ENCODE results near the gene NDUFB4.
A peak's percentile ranks its signal among the peaks of the same experiment; 100 is the strongest.

NDUFB4 gene

GRCh38 chr3:120596116-120596852, at the start of gene NDUFB4:
Gene NDUFB4 (plus strand): TSS chr3:120596336. CDS start chr3:120596360, 24 bp downstream.
- DNase-seq: peak; percentile 98

- DNase-seq: no peak
These were observed 45.6 kb upstream of the NDUFB4 start for GRCh38 chr3:120550546-120550945.

GRCh38 chr3:120552184-120553172, 43.7 kb upstream of the NDUFB4 start:
- DNase-seq: no peak

GRCh38 chr3:120554812-120555606, 41.1 kb upstream of the NDUFB4 start:
- no peak for DNase-seq

GRCh38 chr3:120555657-120556509, 40.3 kb upstream of the NDUFB4 start:
- DNase-seq: no peak

- no peak for DNase-seq
These were observed 39.0 kb upstream of the NDUFB4 start for GRCh38 chr3:120557115-120557514.

- peak; percentile 80 for DNase-seq
These were observed 37.3 kb upstream of the NDUFB4 start for GRCh38 chr3:120558771-120559241.

GRCh38 chr3:120559242-120560061, 36.7 kb upstream of the NDUFB4 start:
- peak; percentile 17 for DNase-seq

- no peak for DNase-seq
These were observed 35.6 kb upstream of the NDUFB4 start for GRCh38 chr3:120560304-120561250.

- peak; percentile 18 for DNase-seq
These were observed 34.7 kb upstream of the NDUFB4 start for GRCh38 chr3:120561251-120562045.

GRCh38 chr3:120563356-120564022, 32.6 kb upstream of the NDUFB4 start:
- no peak for DNase-seq

- DNase-seq: no peak
These were observed 29.7 kb upstream of the NDUFB4 start for GRCh38 chr3:120566243-120566975.

GRCh38 chr3:120567370-120568201, 28.6 kb upstream of the NDUFB4 start:
- DNase-seq: no peak

- no peak for DNase-seq
These were observed 28.0 kb upstream of the NDUFB4 start for GRCh38 chr3:120568202-120568531.

GRCh38 chr3:120568598-120568997, 27.5 kb upstream of the NDUFB4 start:
- DNase-seq: no peak

- no peak for DNase-seq
These were observed 26.7 kb upstream of the NDUFB4 start for GRCh38 chr3:120569222-120570057.

Measured in DMS79 (cell line).